Gastroesophageal sphincter (tissue), 4 donors: ENCODE measurements around the gene IQSEC1. TPM values are rescaled to one million over a fixed set of nuclear protein-coding genes. Genes with fewer than 3 reads are reported as not detected.

ENCODE experiments used
- ATAC-seq: fragments of 150-250 bp; one replicate; pipeline ENCODE4 v1.9.1; 2016; ENCODE audit warnings: mild to moderate bottlenecking, moderate library complexity
- H3K27ac ChIP-seq, 4 donors: fragments of 200-600 bp; sonication (generic) in 3 of 4; 1 replicate in 3 of 4; 2 replicates in 1 of 4; pipeline ENCODE4 v1.5.1; 2016 to 2019
- H3K27me3 ChIP-seq: fragments of 200-600 bp; sonication (generic); one replicate; pipeline ENCODE4 v1.5.1; 2019
- H3K36me3 ChIP-seq, 2 donors: fragments of 200-600 bp; sonication (generic); one replicate each; pipeline ENCODE4 v1.5.1; 2019; ENCODE audit warnings: control low read depth in 1 of 2
- H3K4me1 ChIP-seq, 3 donors: fragments of 200-600 bp; sonication (generic); 1 replicate in 2 of 3; 2 replicates in 1 of 3; pipeline ENCODE4 v1.5.1; 2016 to 2019; ENCODE audit warnings: control low read depth in 2 of 3
- H3K4me3 ChIP-seq, 2 donors: fragments of 200-600 bp; sonication (generic); one replicate each; pipeline ENCODE4 v1.5.1; 2019; ENCODE audit warnings: mild to moderate bottlenecking in 1 of 2, moderate library complexity in 1 of 2
- H3K9me3 ChIP-seq, 3 donors: fragments of 200-600 bp; sonication (generic); one replicate each; pipeline ENCODE4 v1.5.1; 2017 to 2019; ENCODE audit warnings: control low read depth in 2 of 3
- CTCF ChIP-seq, 4 experiments: fragments of 200-600 bp in 2 of 4; fragments of 450-650 bp in 2 of 4; sonication (generic) in 1 of 4; IDR thresholded peaks; one replicate each; pipeline ENCODE4 v1.5.1; 2017 to 2019; ENCODE audit warnings: antibody characterized with exemption in 4 of 4, mild to moderate bottlenecking in 2 of 4, moderate library complexity in 2 of 4
- EP300 ChIP-seq: sonication (generic); formaldehyde crosslinking; IDR thresholded peaks from one replicate; pipeline ENCODE4 v1.6.1; 2017; ENCODE audit warnings: antibody characterized with exemption, mild to moderate bottlenecking
- POLR2A ChIP-seq, 2 donors: fragments of 450-650 bp; IDR thresholded peaks; one replicate each; pipeline ENCODE4 v1.6.1; 2017; ENCODE audit warnings: antibody characterized with exemption in 2 of 2, mild to moderate bottlenecking in 2 of 2, moderate library complexity in 1 of 2
- POLR2AphosphoS5 ChIP-seq: sonication (generic); formaldehyde crosslinking; IDR thresholded peaks from one replicate; pipeline ENCODE4 v1.6.1; 2017; ENCODE audit warnings: antibody characterized with exemption
- WGBS, 2 donors: methylation state at CpG; one replicate each; pipeline ENCODE4 v1.1.5; 2018; ENCODE audit warnings: low coverage in 1 of 2; 5-methylcytosine and 5-hydroxymethylcytosine counted together
- total RNA-seq, 4 donors: library from RNA; depleted of rRNA; stranded (reverse); fragments of >200 nt; gene quantifications; one replicate each; pipeline ENCODE4 v1.1.0, GENCODE V29; 2016

The IQSEC1 gene
- total RNA-seq, 4 donors from 2014 or later, result 49.5 to 104 (median 61.7) TPM

DNA sequence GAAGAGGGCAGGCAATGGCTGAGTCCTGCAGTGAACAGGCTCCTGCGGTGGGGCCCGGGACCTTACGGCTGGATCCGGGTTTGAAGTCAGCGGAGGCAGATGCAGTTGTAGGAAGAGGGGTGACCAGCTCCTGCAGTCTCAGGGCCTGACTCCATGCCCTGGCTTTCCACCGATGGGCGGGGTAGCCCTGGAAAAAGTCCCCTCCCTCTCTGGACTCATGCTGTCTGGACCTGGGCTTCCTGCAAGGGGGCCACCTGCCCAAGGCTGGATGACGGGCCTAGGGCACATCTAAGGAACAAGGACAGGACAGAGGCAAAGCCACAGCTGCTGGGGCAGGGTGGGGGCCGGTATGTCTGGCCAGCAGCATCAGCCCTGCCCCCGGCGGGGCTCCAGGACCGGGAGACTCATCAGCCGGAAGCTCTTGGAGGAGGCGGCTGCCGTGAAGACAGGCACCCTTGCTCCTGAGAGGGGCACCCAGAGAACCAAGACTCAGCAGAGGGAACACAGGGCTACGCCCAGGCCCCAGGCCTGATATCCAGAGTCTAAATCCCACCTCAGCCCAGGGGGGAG, 12.8 kb downstream of the IQSEC1 start:
- no peak for ATAC-seq

GRCh38 chr3:13058346-13059120, 14.7 kb downstream of the IQSEC1 start:
- TF ChIP-seq CTCF (IDR thresholded peaks at IDR 0.05) (no peak), POLR2A (IDR thresholded peaks at IDR 0.05) (no peak), POLR2AphosphoS5 (no peak), EP300 (no peak)
- H3K4me3 ChIP-seq, result no peak overlapping the region

More for the DNA sequence above, 12.8 kb downstream of the IQSEC1 start:
- Histone ChIP-seq H3K27ac (no peak overlapping the region), H3K27me3 (no peaks in the 10 kb centered on the region), H3K4me3 (no peak overlapping the region), H3K36me3 (no peaks in the 10 kb centered on the region), H3K9me3 (no peaks in the 10 kb centered on the region), H3K4me1 (no peaks in the 10 kb centered on the region)
- 83 to 91% methylated on average over 2 to 6 of the region's 16 CpGs for WGBS, 2 donors
- no peak for TF ChIP-seq POLR2A (IDR thresholded peaks at IDR 0.05)
- TF ChIP-seq CTCF (IDR thresholded peaks at IDR 0.05), result no peak
- TF ChIP-seq EP300, result no peak
- no peak for TF ChIP-seq POLR2AphosphoS5

DNA sequence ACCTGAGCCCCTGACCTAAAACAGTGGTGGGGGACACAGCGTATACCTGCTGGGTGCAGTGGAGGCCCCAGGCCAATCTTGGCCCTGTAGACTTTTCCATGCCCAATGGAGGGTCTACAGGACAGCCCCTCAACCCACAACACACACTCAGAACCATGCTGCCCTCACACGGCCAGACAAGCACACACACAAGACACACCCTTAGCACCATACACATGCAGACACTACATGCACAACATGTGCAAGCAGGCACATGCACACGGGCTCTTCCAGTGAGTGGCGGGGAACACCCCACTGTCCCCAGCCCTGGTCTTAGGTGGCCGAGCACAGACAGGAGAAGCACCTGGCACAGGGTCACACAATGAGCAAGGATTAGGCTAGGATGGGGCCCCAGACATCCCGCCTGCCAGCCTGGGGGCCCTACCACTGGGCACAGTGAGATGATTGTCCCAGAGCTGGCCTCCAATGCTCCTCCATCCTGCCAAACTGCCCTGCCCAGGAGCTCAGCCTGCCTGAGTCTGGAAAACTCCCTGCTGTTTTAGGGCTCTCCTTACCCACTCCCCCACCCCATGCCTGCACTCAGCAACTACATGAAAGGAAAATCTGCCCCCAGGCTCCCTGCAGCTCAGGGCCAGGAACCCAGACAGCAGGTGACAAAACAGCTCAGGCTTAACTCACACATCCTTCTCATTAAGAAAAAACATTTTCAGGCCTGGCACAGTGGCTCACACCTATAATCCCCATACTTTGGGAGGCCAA, 15.8 kb downstream of the IQSEC1 start:
- Histone ChIP-seq H3K4me1 (no peaks in the 10 kb centered on the region), H3K36me3 (no peaks in the 10 kb centered on the region), H3K27ac (no peak overlapping the region), H3K27me3 (no peaks in the 10 kb centered on the region), H3K4me3 (no peak overlapping the region), H3K9me3 (no peaks in the 10 kb centered on the region)
- TF ChIP-seq POLR2AphosphoS5 (no peak), EP300 (no peak), POLR2A (IDR thresholded peaks at IDR 0.05) (no peak), CTCF (IDR thresholded peaks at IDR 0.05) (no peak)
- no peak for ATAC-seq
- no CpG with 5 or more reads among the region's 6 CpGs for WGBS, 2 donors

More at GRCh38 chr3:13058346-13059120, 14.7 kb downstream of the IQSEC1 start:
- WGBS, 2 donors, result 100% methylated on average over 1 of the region's 11 CpGs
- Histone ChIP-seq H3K9me3 (no peaks in the 10 kb centered on the region), H3K27me3 (no peaks in the 10 kb centered on the region), H3K4me1 (no peaks in the 10 kb centered on the region), H3K27ac (no peak overlapping the region), H3K36me3 (no peaks in the 10 kb centered on the region)
- ATAC-seq, result no peak

DNA sequence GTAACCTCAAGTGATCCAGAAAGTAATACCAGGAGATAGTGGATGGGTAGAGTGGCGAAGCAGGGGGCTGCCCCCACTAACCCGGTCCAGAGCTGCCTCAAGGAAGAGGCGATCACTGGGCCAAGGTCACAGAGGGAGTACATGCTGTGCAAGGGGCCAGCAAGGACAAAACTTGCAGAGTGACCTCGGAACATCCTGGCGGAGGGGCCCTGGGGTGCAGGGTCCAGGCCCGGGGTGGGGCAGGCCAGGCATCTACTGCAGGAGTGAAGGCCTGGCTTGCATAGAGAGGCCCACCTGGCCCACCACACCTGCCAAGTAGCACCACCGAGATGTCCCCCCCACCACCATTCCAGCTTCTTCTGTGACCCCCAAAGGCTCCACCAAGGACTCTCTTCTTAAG, 17.6 kb downstream of the IQSEC1 start:
- ATAC-seq, result no peak
- H3K36me3 ChIP-seq, result no peaks in the 10 kb centered on the region
- no peak overlapping the region for H3K4me3 ChIP-seq
- H3K27me3 ChIP-seq, result no peaks in the 10 kb centered on the region
- 60 to 94% methylated on average over 1 to 3 of the region's 7 CpGs for WGBS, 2 donors
- H3K9me3 ChIP-seq, result no peaks in the 10 kb centered on the region
- TF ChIP-seq EP300 (no peak), POLR2AphosphoS5 (no peak), POLR2A (IDR thresholded peaks at IDR 0.05) (no peak), CTCF (IDR thresholded peaks at IDR 0.05) (no peak)
- no peaks in the 10 kb centered on the region for H3K4me1 ChIP-seq
- no peak overlapping the region for H3K27ac ChIP-seq
